HuH-7 (cell line): ENCODE data around the gene C5.
"Not testable (repeated sequence)": the region's sequence is repeated elsewhere in the genome, so short reads cannot be mapped to it uniquely, and the experiment has no call there.

Experiments
- DNase-seq: peaks from one replicate; pipeline ENCODE4 v3.0.0; 2011; ENCODE audit warnings: low spot score

C5 gene

DNA sequence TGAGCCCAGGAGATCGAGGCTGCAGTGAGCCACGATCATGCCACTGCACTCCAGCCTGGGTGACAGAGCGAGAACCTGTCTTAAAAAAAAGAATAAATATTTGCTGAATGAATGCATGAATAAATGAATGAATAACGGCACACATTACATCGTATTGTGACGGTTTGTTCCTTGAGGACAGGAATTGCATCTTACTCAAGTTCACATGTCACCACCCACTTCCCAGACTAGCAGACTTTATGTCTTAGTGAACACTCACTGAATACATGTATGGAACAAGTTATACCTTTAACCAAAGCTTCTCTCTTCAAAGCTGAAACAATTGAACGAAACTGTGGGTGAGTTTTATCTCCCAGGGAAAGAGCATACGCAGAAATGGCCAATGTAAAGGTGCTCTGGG, 70.3 kb downstream of the C5 start:
- DNase-seq = no peak

DNA sequence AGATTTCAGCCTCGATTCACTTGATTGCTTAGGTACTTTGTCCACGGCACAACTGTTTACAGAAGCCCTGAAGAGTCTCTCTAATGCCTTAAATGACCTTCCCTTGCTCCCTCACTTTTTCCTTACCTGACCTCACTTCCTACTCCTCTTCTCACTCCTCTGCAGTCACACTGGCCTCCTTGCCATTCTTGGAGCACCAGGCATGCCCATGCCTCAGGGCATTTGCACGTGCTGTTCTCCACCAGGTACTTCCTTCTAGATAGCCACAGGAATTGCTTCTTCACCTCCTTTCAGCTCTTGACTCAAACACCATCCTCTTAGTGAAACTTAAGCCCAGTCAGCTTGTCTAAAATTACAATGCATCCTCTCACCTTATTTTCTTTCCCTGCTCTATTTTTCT, 71.1 kb downstream of the C5 start:
- no peak for DNase-seq

DNA sequence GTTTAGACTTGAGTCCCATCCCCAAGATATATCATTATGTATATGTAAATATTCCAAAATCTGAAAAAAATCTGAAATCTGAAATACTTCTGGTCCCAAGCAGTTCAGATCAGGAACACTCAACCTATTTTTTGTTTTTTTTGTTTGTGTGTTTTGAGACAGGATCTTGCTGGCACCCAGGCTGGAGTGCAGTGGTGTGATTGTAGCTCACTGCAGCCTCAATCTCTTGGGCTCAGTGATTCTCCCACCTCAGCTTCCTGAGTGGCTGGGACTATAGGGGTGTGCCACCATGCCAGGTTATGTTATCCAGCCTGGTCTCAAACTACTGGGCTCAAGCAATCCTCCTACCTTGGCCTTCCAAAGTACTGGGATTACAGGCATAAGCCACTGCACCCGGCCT, 72.8 kb downstream of the C5 start:
- no peak for DNase-seq

DNA sequence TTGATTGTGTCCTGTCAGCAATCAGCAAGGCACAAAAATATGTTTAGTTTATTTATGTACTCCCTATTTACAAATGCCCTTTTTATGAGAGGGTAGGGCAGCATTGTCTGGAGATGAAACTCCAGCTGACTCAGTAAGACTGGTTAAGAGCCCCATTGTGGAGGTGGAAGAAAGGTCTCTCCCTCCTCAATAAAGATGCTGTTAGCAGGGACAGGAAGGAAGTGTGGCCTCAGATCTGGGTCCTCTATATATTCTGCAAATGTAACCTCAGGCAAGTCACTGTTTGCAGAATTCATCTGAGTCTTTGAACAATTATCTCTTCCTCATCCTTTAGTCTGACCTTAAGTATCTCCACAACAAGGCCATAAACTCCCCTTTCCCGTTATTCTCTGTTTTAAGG, 75.2 kb downstream of the C5 start:
- DNase-seq = no peak

DNA sequence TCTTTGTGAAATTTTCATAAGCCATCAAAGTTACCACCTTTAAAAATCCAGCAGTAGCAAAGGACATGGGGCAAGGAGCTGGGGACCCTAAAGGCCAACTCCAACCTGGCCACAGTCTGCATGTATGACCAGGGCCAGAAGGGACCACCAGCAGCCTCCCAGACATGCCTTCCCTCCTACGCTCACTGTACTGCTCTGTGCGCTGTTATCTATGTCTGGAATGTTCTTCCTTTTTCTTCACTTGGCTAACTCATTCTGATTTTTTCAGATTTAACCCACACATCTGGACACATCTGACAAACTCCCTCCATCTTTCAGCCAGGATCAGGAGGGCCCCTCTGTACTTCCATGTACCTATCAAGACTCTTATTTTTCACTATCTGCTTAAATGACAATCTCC, 75.9 kb downstream of the C5 start:
- no peak for DNase-seq

DNA sequence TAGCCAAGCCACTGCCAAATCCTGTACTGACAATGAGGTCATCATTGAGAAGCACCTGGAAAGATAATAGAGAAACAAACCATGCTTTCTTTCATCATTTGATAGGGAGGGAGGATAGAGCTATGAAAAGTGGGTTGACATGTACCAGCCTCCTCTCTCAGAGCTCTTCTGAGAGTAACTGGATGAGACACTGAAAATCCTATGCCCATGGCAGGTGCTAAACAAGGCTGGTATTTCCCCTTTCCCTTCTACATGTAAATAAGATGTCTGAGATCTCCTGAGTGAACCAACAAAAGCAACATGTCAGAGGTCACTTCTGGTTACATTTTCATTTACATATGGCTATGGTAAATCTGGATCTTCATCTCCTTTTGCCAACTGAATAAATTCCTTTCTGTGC, 78.1 kb downstream of the C5 start:
- no peak for DNase-seq

DNA sequence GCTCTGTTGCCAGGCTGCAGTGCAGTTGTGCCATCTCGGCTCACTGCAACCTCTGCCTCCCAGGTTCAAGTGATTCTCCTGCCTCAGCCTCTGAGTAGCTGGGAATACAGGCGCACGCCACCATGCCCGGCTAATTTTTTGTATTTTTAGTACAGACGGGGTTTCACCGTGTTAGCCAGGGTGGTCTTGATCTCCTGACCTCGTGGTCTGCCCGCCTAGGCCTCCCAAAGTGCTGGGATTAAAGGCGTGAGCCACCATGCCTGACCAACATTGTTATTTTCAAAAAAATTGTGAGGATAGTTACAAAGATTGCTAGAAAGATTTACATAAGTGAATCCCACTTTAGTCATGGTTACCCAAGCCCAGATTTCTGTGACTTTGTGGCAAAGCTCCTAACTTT, 78.6 kb downstream of the C5 start:
- DNase-seq = not testable (repeated sequence)

DNA sequence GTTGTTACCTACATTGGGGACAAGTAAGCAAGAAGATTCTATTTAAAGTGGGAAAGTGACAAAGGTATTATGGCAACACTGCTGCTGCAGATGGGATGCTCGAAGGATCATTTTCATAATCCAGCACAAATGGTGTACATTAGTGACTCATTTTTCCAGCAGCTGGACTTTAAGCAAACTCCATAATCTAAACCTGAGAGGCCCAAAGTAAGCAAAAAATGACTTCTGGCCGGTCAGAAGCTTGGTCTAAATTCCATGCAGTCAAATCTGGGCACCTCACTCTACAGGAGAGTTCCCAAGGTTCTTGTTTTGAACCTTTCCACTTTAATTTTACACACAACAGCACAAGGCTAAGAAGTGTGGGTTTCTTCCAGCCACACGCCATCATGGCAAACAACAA, 79.8 kb downstream of the C5 start:
- no peak for DNase-seq

DNA sequence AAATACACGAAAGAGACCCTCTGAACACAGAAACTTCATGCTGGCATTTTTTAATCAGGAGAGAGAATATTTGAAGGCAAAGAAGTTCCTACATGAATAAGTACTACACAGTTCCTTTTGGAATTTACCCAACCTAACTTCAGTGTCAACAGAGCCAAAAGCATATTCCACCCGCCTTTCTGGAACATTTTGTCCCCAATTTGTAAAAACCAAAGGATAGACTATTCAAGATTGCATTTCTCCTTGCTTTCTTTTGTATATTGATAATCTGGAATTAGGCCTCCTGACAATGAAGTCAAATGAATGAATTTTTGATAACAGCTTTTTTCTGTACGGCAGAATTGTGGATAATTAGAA, 84.1 kb downstream of the C5 start:
- no peak for DNase-seq

DNA sequence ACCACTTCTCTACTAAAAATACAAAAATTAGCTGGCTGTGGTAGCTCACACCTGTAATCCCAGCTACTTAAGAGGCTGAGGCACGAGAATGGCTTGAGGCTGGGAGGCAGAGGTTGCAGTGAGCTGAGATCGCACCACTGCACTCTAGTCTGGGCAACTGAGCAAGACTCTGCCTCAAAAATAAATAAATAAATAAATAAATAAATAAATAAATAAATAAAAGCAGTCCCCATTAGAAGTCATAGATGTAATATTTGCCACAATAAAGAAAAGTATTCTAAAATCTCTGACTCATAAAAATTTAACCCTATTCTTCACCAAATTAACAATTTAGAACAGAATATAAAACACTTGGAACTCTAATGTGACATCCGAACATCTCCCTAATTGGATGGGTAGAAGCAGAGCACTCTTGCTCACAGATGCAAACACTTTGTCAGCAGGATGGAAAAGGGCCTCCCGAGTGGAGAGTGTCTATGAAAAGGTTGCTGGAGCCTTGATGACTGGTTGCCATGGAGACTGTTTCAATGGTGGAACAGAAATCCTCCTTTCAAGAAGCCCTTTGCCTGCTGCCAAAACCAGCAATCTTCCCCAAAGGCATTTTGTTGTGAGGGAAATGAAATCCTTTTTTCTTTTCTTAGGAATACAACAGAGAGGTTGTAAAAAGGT, 84.6 kb downstream of the C5 start:
- DNase-seq = no peak

DNA sequence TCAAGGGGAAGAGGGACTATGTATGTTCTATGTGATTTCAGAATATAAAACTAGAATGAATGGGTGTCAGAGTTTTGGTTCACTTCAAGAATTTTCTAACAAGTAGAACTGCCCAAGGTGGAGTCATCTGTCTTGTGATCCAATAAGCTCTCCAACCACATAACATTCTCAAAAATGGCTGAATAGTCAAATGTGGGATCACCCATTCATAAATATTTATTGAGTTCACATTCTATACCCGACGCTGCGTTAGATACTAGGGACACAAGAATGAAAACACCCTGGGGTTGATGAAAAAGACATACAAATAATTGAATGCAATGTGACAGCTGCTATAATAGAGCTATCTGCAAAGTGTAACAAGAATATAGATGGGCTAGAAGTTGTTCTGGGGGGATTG, 88.1 kb downstream of the C5 start:
- no peak for DNase-seq

DNA sequence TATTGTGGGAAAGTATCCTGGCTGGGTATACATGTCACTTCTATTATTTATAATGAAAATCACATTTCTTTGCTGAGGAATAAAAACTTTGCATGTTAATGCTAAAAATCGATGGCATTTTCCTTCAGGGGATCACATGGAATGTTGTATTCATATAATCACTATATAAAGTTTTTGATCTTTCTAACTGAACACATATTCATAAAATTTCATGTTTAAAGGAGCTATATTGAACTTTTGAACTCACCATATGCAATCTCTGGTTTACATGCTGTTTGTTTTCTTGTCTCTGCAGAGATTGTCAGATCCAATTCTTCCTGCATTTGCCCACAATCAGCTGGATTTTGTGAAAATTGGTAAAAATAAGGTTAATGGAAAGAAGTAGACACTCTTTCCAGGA, 90.1 kb downstream of the C5 start:
- no peak for DNase-seq

DNA sequence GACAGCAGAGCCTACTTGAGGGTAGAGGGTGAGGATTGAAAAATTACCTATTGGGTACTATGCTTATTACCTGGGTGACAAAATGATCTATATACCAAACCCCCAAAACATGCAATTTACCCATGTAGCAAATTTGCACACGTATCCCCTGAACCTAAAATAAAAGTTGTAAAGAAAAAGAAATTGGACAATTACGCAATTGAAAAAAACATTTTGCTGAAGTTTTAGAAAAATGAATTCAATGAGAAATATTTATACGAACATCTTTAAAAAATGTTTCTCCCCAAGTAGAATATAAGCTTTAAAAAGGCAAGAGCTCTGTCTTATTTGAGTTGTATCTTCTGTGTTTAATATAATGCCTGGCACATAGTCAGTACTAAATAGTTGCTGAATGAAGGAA, 93.2 kb downstream of the C5 start:
- no peak for DNase-seq

DNA sequence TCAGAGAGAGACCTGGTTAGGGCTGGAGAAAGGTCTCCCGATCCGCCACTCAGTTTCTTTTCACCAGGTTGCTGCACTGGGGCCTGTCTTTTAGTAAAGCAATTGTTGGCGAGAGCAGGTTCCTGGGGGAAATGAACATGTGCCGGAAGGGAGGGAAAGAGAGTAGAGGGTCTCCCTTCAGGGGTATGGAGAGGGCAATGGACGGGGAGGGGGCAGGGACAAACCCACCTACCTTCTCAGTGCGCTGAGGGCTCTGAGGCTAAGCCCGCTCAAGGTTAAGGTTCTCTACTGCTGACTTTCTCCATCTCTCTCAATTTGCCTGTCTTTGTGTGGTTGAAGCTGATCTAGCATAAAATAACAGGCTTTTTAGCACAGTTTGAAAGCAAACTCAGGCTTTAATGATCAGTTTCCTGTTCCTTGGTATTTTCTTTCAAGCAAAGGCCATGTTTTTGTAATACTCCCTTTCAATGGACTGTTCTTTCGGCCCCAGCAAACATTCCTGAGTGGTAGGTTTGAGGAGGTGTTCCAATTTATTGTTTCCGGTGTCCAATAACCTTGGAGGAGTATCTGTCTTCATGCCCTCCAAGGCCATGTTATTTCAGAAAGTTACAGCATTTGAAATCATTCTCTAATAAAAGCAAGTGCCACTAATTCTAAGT, 98.0 kb downstream of the C5 start:
- no peak for DNase-seq

DNA sequence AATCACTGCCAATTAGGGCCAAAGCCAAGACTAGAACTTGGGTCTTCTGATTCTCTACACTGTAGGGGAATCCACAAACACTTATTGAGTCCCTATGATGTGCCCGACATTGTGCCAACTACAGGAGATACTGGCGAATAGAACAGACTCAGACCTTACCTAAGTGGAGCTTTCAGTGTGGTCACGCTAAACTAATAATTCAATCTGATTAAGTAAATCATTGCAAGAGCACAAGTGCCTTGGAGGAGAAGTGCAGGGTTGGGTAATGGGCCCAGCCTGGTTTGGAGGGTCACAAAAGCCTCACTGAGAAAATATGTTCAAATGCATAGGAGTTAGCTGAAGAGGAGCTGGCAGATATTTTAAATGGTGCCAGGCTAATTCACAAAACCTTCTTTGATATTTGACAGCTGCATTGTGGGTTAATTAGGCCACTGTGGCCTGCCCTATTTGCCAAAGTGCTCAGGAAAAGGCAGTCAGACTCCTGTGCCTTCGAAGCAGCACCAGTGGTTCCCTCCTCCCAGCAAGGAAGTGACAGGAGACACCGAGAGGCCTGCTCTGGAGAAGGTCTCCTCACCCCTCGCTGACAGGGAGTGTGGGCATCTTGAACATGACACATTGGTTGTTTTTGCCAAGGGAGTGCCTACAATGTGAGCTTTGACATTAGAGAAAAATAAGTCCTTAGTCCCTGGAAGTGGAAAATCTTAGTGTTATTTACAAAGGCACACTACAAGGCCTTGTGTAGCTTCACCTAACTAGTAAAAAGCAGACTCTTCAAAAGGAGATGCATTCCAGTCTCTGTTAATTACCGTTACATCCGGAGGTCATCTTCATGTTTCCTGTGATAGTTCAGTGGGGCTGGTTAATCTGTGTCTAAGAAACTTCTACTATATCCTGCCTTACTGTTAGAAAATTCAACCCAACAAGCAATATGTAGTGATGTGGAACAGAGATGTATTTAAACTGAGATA, 99.4 kb downstream of the C5 start:
- DNase-seq = no peak

DNA sequence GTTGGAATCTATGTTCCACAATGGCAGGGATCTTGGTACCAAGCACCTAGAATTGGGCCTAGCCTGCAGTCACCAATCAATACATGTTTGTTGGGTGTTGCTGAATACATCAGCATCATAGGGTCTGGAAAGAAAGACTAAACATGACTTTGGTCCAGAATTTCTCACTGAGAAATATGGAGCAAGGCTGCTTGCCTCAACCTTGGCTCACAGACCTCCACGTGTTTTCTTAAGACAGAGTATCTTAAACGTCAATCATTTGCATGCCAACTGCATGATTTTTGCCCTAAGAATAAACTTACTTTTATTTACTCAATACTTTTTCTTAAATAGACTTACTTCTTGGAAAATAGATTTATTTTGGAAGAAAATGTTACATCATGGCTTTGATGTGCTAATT, 100.8 kb downstream of the C5 start:
- no peak for DNase-seq

DNA sequence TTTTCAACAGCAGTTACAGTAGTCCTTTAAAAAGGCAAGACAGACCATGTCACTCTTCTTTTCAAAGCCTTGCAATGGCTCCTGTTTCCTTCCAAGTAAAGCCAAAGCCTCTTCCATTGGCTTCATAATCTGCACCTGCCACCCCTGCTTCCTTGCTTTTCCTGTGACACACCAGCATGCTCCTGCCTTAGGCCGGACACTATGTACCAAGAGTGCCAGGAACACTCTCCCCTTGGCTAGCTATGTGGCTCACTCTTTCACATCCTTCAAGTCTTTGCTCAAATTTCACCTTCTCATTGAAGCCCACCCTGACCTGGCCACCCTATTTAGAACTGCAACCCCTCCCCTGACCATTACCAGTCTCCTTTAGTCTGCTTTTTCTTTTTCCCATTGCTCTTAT, 101.3 kb downstream of the C5 start:
- no peak for DNase-seq

DNA sequence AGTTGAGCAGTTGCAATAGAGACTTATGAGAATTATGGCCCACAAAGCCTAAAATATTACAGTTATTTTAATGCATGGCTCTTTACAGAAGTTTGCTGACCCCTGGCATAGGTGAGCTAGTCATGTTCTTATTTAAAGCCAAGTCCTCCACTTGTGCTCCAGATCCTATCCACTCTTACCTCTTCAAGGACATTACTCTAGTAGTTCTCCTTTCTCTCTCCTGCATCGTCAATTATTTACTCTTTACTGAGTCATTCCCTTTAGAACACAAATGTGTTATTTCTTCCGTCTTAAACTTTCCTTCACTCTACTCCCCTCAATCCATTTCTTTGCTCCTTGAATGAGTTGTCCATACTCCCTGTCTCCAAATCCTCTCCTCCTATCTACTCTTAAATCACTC, 102.9 kb downstream of the C5 start:
- no peak for DNase-seq

DNA sequence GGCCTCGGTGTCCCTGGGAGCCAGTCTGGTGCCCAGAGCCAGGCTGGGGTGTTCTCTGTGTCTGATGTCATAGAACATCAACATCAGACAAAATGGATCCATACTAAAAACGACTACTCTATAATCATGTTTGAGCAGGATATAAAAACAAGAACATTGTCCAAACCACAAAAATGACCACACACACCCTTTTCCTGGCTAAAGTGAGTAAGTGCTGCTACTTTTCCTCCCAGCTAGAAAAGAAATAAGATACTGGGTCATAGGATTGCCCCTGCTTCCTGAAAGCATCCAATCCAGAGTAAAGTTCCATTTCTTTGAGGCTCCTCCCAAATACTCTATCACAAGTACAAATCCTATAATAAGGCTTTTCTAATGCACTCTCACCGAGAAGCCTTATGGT, 103.8 kb downstream of the C5 start:
- no peak for DNase-seq

DNA sequence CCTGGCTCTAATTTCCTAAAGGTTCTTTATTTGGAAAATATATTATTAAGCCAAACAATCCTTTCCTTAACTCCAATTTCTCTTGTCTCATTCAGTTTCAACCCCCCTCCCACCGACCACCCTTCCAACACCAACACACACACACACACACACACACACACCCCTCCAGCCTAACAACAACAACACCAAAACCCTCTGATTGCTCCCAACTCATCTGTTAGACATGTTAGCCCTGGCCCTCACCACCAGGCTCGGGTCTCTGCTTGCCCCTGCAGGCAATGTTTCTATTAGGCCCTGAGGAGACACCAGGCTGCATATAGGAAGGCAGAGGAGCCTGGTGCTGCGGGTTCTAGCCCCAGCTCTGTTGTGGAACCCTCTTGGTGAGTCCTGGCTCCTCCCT, 105.1 kb downstream of the C5 start:
- DNase-seq = no peak

DNA sequence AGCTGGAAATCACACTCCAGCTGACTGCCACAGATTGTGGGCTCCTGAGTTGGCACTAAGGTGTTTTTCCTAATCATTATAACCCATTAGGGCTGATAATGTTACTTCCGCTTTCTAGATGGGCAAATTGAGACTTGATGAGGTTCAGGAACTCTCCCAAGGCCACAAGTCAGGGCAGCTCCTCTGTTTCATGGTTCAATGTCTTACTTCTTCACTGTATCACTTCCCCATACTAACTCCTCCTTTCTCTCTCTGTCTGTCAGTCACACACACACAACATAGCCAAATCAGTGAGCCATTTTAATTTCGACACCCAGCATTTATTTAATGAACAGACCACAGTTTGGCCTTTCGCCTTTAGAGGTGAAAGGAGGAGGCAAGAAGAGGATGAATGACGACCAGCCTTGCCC, 105.6 kb downstream of the C5 start:
- DNase-seq = no peak

DNA sequence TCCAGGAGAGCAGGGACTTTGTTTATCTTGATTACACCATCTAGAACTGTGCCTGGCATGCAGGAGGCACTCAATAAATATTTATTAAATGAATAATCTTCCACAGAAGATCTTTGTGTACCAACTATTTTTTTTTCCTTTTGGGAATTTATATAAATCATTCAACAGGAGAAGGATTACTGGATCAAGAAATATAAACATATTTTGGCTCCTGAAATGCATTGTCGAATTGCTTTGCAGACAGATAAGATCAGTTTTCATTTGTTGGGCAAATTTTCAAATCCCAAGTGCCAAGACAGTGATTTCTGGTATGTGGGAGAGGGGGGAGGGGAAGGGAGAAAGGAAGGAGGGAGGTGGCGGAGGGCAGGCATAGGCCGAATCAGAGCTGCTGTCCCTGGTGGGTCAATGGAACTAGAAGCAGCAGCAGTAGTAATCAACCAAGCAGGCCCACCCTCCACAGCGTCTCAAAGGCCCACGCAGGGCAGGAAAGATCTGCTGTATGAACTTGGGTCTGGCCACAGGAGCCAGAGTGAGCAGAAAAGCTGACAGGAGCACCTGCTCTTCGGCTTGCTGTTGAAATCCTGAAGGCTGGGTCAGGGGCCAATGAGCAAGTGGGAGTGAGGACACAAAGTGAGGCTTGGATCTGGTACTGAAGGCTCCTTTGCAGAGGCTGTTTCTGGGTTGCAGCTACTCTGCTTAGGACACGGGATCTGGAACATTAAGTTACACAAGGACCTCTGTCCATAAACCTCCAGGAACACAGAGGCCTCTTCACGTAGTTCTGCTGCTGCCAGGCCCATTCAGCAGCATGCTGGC, 107.7 kb downstream of the C5 start:
- no peak for DNase-seq
